Activated T-cell treated with anti-CD3 and anti-CD28 coated beads for 1 hour (primary cell): ENCODE results near the gene RNF212B.

Experiments used
- DNase-seq: peaks from one replicate; pipeline ENCODE4 v3.0.0-alpha.2; 2020; ENCODE audit warnings: low read depth

The RNF212B gene

GRCh38 chr14:23321572-23322547 lies 84.1 kb downstream of the RNF212B start:
- DNase-seq, result peak; percentile 20
